DMS153 treated with DMSO at 0.1 percent for 48 hours (cell line): ENCODE results near the gene FRYL.
A peak's percentile ranks its signal among the peaks of the same experiment; 100 is the strongest.

Experiments used
- DNase-seq: peaks from one replicate; lab custom pipeline; 2025; ENCODE audit not compliant: unreplicated experiment; lab: John Stamatoyannopoulos, UW

FRYL gene

DNA sequence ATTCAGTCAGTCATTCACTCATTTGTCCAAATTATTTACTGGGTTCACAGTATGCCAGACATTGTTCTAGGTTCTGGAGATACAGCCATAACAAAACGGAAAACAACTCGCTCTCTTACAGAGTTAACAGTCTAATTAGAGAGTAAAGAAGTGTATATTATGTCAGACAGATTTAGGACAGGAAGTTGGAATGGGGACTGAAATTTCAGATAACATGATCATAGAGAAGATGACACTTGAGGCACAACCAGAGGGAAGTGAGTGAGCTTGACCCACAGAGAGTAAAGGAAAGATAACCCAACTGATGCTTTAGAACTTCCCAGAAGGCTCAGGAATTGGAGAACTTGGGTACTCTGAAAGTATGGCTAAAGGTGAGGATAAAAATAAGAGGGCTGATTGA is 150.6 kb downstream of the FRYL start:
- no peak for DNase-seq

DNA sequence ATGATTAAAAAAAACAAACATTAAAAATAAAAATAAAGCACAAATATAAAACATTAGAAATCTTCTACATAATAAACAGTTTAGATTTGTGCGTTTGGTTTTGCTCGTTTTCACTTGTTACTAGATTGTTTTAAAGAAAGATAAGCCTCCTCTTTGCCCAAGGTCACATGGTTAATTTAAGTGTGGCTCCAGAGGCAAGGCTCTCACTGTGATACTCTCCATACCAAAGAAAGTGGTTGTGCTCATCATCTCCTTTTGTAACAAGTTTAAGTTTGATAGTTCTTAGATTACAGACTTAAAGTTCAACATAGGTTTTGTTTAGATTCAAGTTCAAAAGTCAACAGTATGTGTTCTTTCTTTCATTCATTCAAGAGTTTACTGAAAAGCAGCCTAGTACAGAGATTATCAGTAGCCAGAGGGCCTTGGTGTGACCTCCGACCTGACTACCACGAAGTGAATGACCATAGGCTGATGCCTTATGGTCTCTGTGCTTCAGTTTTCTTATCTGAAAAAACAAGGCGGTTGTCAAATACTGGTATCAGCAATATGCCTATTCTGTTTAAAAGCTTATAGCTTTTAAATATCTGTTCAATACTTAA is 156.8 kb downstream of the FRYL start:
- no peak for DNase-seq

DNA sequence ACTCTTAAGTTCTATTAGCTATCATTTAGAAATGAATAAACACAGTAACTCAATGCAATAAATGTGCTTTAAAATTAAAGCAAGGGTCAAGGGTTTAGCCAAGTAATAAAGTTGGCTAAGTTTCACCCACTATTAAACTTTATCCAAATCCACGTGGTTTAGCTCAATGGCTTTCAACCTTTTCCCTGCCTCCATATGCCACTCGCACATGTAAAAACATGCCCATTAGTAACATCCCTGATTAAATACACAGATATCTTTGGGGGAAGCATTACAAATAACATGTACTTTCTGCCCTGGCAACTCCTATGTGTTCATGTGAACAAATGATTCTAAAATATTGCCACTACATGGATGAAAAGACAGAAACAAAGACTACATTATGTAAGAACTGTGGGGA is 159.2 kb downstream of the FRYL start:
- DNase-seq: no peak

DNA sequence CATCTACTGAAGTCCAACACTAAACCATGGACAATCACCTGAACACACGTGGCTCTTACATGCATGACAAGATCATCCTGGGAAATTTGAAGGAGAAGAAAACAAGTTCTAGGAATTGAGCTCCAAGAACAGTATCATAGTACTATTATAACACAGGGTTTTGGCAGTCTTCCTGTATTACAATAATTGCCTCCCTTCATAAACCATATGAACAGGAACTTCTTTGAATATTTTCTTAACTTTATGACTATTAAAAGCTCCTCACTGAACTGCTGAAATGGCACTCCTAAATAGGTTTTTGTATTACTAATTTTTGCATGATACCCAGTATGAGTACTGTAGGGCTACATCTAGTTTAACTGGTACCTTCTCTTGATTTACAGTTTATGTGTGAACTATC is 160.0 kb downstream of the FRYL start:
- no peak for DNase-seq

DNA sequence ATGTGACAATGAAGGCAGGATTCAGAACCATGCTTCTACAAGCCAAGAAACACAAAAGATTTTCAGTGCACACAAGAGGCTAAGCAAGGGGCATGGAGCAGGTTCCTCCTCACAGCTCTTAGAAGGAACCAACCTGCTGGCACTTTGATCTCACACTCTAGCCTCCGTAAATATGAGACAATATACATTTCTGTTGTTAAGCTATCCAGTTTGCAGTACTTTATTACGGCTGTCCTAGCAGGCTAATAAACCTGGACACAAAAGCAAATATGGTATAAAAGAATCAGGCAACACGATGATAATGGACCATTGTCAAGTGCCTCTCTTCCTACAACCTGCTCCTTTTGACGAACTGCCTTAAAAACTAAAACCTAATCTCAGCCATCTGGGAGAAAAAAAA is 175.6 kb downstream of the FRYL start:
- DNase-seq: no peak

DNA sequence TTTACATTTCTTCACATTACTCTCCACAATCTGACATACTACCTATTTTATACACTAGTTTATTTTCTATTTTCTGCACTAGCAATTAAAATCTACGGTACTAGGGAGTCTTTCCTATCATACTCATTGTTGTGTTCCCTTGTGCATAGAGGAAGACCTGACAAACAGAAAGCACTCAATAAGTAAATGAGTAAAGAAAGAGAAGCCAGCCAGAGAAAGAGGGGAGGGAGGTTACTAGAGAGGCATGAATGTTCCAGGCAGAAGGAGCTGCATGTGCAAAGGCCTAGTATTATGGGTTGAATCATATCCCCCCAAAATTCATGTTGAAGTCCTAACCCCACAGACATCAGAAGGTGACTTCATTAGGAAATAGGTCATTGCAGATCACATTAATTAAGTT is 176.0 kb downstream of the FRYL start:
- DNase-seq: no peak

DNA sequence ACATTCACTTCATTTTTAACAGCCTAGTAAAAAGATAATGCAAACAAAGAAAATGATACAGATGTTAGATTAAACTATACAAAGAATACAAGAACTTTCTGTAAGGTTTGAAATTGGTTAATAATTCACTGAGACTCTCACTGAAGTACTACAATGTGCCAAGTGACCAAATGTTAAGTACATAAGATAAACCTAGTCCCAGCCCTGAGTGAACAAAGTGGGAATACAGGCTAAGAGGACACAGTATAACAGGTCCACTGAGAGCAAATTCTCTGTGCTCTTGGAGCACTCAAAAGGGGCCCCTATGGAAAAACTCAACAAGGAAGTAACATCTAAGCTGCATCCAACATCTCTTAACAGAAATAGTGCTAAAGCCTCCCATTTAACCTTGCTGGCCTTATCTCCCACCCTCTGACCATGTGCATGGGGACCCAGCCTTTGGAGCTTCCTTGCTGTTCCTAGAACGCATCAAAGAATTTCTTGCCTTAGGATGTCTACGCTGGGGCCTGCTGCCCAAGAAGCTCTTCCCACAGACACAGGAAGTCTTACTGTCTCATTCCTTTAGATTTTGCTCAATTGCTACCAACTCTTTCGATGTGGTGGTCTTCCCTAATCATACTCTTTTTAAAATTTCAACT is 176.6 kb downstream of the FRYL start:
- no peak for DNase-seq

DNA sequence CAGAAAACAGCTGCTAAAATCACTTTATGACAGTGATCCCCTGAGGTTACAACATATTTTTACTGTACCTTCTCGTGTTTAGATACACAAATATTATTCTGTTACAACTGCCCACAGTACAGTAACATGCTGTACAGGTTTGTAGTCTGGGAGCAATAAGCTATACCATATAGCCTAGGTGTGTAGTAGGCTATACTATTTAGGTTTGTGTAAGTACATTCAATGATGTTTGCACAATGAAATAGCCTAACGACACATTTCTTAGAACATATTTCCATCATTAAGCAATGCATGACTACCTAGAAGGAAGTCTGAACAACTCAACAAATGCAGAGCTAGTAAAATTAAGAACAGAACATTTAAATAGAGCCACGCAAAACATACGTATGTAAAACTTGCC is 177.3 kb downstream of the FRYL start:
- no peak for DNase-seq

DNA sequence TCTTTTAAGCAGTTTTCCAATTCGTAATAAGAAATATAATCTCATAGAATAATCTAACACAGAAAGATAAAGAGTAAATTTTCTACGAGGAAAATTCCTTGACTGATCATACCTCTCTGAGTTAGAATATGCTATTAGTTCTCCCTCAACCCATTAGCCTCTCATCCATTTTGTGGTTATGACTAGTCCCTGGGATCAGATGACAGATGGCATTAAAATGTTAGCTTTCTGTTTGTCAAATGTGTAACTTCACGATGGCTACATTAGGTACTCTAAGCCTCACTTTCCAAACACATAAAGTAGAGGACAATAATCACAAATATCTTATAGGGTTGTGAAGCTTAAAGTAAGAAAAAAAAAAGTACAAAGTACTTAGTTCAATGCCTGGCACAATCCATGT is 177.9 kb downstream of the FRYL start:
- DNase-seq: no peak

DNA sequence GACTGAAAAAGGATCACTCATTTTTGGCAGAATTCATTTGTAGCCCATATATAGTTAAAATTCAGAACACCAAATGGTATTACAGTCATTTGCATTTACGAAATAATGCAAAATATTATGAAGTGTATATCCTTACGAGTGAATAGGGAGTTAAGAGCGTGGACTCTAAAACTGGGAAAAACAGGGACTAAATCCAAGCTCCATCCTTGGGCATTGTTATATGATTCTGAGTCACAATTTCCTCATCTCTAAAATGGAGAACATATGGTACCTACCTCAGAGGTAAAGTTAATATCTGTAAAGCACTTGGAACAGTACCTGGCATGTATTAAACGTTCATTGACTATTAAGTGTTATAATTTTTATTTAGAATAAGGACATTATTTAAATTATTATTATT is 183.7 kb downstream of the FRYL start:
- DNase-seq: no peak

DNA sequence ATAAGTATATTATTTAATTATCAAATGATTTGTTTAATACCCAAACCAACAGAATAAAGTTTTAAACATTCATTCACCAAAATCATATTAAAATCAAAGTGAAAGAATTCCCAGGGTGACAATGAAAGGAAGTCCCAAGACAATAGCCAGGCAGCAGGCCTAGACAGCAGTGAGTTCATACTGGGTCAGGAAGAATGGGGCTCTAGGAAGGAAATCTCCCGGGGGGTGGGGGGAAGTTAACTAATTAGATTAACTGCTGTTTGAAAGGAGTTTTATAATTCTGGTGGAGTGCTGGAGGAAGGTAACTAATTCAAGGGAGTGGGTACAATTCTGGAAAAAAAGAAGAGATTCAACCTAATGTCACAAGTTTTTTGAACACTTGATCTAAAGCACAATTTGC is 185.9 kb downstream of the FRYL start:
- no peak for DNase-seq

DNA sequence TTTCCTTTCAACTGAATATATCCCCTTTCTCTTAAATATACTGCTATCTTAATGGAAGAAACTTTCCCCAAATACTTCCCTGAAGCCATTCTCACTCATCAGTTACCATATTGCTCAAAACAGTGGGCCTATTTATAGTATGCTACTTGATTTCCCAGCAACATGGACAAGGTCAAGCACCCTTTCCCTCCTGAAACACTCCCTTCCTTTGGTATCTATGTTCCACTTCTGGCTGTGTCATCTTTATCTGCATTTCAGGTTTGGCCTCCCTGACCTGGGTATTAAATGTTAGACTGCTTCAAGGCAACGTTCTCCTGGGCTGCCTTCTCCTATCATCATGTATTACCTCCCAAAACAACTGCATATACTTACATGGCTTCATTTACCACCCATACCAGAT is 188.7 kb downstream of the FRYL start:
- DNase-seq: no peak

DNA sequence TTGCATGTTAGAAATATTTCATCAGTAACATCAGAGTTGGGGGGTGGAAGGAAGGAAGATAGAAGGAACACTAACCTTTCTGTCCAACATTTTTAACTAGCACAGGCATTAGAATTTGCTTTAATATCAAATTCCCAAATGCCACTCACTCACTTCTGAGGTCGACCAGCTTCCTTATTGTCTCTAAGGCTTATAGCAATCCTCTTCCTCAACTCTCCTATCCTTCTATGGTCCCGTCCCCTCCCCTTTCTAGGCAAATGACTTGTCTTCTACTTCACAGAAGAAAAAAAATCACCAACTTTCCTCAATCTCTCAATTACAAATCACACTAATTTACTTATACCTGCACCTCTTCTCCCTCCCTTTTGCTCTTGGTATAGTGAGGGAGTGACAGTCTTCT is 189.2 kb downstream of the FRYL start:
- DNase-seq: no peak

DNA sequence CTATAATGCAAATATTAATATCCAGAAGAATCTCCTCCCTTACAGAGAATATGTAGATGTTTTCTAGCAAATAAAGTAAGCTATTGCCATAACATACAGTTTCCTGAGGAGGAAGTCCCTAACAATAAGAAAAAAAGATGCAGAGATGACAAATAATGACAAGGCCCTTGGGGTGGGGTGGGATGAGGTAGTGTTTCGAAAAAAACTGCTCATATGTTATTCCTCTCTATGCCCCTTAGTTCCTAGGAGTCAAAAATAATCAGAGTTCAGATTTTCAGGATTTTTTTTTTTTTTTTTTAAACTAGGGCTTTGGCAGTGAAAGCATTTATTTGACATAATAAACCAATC is 191.0 kb downstream of the FRYL start:
- DNase-seq: no peak

DNA sequence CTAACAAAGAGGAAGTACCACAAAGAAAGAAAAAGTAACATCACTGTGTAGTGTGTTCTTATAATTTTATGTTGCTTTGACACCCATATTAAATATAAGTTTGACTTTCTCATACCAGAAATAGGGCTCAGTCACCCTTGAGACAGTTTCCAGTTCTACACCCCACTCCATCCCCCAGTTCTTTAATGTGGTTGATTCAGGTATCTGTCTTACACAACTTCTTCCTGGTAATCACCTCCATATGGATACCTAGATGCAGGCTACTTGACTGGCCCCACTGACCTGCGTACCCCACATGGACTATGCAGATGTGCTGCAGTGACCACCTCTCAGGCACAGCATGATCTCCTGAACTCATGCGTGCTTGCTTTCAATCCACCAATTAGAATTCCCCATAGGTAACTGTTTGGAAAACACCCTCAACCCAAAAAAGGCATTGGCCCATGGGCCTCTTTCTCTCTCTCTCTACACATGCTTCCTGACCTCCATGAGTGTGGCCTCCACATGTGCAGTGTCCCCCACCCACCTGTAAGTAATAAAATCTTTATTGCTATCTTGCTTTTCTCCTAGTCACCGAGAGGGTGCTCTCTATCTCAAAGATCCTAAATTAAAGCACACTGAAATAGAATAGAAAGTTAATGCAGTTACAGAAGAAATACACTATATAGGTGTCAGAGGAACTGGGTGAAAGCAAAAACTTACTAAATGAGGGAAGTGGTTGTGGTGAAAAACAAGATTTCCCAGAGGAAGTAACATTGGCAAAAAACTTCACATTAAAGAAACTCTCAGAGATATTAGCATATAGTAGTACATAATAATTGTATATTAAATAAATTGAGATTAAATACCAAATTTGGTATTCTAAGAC is 191.6 kb downstream of the FRYL start:
- no peak for DNase-seq

DNA sequence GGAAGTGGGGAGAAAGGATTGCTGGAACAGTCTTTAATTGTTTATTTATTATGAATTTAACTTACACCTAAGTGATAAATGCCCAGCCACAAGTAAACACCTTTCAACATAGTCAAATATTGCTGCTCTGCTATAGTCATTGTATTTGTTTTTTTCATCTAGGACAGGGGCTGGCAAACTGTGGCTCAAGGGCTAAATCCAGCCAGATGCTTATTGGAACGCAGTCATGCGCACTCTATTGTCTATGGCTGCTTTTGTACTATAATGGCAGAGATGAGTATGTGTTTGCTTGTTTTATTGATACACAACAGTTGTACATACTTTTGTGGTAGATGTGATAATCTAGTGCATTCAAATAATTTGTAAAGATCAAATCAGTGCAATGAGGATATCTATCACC is 194.7 kb downstream of the FRYL start:
- DNase-seq: no peak

DNA sequence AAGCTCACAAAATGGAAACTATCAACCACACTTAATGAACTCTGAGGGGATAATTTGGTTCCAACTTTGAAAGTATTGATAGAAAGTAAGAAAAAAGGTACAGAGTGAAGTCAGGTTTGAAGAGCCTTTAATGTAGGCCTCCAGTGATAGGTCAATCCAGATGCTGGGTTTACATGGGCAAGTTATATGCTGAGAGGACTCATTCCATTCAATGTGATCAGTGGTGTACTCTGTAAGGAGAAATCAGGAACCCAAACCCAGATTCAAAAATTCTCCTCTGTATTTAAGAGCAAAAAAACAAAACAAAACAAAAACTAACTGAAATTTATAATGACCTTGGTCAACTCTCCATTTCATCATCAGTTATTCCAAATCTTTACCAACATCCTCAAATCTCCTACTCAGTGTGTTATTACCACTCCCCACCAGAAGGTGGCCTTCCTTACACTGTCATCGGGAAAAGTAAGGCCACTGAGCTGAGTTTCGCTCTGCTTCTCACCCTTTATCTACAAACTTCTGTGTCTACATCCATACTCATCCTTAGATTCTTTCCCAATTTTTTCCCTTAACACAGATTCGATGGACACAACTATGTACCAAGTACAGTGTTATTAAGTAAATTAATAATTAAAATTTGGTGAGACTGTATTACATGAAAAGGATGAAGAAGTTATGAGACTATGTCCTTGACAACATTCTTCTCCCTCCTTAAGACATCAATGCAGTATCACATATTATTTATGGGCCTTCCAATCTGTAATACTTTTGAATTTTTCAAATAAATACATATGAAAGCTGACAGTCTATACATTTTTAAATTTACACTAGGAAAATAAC is 201.7 kb downstream of the FRYL start:
- DNase-seq: peak; percentile 5

DNA sequence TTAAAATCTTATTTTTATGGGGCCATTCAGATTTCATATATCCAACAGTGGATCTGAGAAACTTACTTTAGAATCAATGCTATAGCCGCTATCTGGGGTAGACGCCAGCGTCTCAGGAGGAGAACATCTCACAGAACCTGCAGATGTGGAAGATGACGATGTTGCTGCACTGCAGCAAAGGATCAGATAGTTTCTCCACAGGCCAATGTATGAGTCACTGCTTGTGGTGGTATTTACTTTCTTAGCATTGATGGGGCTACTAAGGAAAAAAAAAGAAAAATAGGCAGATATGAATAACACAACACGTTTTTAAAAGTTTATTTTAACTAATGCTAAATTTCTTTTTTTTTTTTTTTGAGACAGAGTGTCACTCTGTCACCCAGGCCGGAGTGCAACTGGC is 204.1 kb downstream of the FRYL start:
- DNase-seq: no peak

DNA sequence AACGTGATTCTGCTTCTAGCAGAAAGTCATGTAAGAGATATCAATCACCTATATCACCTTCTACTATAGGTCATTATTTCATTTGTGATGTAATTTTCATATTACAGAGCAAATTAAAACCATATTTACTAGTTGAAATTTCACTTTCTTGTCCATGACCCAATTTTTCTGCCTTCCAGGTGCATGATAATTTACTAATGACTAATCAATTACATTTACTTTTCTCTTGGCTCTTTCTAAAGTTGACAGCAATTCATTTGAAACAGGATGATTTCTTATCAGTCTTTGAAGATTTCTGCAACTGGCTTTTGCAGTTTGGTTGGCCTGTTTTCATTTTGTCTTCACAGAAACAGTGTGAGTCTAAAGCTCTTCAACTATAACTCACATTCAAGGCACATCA is 208.6 kb downstream of the FRYL start:
- DNase-seq: no peak

DNA sequence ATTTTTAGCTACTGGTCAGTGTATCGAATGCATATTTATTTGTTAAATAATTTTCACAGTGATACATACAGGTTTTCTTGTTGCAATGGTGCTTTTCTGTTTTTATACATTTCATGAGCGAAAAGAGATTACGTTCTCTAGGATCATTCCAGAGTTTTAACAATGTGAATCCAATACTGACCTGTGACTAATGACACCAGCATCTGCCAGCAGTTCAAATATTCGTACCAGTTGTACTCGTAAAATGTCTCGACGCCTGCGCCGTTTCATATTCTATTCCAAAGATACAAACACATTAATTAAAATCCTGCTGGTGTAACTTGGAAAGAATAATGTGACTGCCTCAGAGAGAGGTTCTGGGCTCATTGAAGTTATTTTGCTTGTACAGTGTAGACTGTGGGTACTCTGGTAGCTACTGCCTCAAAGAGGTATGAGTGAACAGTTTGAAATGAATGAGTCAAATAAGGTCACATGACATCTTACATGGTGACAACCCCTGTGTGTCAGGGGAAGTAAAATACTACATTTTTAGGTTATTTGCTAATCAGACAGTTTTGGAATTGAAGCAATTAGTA is 209.3 kb downstream of the FRYL start:
- DNase-seq: no peak

DNA sequence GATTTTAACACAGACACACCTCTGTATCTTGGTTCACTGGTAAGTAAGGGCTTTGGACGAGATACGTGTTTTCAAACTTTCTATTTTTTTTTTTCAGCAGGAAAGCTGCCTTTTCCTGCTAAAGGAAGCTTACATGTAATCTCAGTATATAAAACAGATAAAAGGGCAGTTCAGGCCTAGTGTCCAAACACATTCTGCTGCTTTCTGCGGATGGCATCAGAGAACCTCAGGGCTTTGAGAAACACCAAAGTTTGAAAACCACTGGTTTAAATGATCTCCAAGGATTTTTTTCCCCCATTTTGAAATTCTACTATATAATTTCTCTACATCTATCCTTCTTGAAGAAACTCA is 214.1 kb downstream of the FRYL start:
- DNase-seq: no peak
